NCI-H748 (cell line): ENCODE data around the gene CIITA.
A peak's percentile ranks its signal among the peaks of the same experiment; 100 is the strongest.
"Not testable (repeated sequence)": the region's sequence is repeated elsewhere in the genome, so short reads cannot be mapped to it uniquely, and the experiment has no call there.

Experiments used
- DNase-seq: peaks from one replicate; lab custom pipeline; 2025; ENCODE audit not compliant: unreplicated experiment; lab: John Stamatoyannopoulos, UW

CIITA gene

DNA sequence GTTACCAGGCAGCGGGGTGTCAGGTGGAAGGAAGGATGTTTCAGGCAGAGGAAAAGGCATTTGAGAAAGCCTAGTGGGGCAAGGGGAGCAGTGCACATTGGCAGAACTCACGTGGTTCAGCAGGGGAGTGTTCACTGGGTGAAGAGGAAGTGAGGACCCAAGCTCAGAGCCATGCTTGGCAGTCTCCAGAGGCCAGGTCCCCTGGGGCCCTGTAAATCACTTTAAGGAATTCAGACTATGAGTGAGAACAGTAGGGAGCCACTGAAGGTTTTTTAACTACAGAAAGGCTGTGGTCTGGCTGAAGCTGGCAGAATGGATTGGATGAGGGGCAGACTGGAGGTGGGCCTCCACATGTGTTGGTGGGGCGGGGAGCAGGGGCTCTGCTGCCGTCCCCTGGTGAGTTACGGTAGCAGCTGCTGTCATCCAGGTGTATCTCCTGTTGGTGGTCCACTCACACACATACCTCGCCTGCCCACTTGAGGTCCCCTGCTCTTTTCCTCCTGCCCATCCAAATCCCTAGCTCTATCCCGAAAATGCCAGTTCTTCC is 72.5 kb downstream of the CIITA start:
- no peak for DNase-seq

DNA sequence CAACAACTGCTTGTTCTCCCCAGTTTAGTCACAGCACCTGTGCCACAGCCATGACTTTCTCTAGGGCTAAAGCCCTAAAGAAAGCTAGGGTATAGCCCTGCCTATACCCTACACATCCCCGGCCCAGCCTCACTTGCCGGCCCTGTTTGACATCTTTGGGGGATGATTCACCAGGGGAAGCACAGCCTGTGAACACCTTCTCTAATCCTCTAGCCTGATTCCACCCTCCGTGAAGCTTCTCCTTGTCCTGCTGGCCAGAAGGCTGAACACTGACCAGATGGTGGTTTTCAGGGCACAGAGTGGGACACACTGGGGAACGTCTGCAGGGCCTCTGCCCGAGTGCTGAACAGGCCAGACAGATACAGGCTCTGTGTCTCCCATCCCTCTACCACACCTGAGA is 73.4 kb downstream of the CIITA start:
- DNase-seq: no peak

DNA sequence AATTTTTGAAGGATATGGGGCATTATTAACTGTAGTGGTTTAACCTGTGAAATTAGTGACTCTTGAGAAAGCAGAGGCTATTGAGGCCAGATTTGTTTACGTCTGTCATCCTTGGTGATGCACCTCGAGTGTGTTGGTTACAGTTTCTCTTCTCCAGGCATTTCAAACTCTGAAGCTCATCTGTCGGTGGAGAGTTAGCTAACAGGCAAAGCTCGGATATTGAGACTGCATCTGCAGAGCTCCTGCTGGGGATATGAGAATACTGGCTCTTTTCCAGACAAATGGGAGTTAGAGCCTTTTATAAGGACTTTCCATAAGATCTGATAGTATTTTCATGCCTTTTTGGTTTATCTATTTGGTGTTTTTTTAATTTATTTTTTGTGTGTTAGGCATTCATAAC is 74.0 kb downstream of the CIITA start:
- no peak for DNase-seq

DNA sequence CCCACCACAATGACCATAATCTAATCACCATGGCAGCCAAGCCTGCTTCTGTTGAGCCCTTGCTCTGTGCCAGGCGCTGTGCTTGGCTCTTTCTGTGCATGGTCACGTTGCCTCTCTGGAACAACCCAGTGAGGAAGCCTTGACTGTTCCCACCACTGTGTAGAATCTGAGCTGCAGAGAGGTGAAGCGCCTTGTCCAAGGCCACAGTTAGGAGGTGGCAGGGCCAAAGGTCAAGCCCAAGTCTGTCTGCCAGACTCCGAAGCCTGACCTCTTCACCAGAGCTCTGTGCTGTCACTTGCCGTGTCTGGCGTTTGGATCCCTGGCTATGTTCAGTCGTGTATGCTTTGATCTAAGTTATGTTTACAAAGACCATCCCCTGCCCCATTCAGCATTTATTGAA is 77.9 kb downstream of the CIITA start:
- DNase-seq: no peak

DNA sequence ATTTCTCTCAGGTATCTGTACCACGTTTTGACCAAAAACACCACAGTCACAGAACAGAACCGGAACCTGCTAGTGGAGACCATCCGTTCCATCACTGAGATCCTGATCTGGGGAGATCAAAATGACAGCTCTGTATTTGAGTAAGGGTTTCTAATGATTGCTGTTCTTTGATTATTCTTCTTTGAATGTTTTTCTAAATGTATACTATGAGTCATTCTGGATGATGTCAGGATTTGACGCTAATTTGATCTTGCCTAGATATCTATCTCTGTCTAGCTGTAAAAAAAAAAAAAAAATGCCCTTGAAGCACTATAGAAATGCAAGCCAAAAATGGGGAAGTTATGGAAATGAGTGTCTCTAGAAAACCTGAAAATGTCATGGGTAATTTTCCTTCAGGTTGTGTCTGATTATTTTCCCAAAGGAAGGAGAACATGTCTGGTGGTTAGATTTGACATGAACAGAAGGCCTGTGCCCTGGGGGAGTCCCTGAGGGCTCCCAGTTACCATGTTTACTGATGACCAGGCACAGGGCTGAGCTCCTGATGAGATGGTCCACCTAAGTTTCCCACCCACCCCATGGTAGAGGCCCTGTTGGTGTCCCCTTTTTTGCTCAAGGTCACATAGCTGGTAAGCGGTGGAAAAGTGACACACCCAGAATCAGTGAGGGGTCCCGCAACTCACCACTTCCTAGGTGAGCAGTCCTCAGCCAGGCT is 80.9 kb downstream of the CIITA start:
- no peak for DNase-seq

DNA sequence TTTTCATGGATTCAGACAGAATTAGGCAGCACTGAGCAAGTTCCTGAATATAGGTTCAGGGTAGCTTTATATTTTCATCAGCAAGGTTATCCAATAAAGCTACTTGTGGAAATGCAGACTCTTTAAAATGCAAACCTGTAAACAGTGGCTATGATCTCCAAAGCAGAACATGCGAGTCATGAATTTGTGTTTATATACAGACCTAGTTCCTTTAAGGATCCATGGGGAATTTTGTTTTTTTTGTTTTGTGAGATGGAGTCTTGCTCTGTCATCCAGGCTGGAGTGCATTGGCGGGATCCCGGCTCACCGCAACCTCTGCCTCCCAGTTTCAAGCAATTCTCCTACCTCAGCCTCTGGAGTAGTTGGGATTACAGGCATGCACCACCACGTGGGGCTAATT is 82.2 kb downstream of the CIITA start:
- DNase-seq: no peak

DNA sequence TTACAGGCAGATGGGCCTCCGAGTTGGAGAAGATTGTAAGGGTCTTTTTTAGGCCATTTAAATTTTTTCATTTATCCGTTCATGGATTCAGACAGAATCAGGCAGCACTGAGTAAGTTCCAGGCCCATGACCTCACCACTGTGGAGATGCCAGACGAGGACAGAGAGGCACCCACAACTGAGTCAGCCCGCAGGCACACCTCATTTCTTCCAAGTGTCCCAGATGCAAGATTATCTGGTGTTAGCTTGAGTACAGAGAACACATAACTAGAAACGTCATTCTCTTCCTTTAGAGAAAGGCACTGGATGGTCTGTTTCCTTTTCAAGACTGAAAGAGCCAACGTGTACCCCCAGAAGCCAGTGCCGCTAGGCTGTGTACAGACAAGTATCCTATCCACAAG is 84.2 kb downstream of the CIITA start:
- DNase-seq: no peak

DNA sequence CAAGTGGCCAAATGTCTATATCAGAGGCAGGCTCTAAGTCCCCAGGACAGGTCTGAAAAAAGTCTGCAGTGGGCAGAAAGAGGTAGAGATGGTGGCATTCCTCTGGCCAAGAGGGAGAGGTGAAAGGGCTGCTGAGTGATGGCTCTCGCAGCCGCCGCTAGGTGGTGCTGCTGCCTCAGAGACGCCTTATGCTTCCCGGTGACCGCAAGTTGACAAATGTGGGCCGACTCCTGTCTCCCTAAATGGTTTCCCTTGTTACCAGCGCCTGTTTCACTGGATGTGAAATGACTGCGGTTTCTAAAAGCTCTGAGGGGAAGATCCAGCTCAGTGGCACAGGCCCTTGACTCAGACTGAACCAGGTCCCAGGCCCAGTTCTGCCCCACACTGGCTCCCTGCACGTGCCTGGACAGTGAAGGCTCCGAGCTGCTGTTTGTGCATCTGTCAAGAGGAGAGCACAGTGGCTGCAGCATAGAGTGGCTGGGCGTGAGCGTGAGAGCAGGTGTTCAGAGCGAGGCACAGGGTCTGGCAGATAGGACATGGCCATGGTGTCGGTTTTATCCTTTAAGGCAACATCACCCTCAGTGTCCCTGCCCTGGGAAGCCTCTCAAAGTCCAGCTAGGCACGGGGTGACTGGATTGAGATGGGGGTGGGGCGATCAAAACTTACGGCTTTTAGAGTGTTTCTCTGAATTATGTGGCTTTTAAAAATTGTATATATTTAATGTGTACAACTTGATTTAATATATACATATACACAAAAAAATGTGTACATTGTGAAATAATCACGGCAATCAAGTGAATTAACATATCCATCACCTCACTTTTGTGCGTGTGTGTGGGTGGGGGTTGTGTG is 87.3 kb downstream of the CIITA start:
- DNase-seq: peak; percentile 64

DNA sequence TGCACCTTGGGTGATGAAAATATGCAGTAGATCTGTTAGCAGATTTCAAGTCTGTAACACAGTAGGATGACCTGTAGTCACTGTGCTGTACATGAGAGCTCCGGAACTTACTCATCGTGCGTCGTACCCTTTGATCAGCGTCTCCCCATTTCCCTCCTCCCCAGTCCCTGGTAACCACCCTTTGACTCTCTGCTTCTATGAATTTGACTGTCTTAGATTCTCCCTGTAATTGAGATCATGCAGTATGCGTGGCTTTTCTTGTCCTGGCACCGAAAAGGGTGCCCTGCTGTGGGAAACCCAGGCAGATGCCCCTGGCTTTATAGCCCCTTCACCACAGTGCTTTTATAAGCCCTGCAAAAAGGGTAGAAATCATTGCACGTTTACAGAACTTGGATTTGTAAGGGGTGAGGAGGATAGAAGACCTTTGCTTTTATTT is 87.9 kb downstream of the CIITA start:
- no peak for DNase-seq

DNA sequence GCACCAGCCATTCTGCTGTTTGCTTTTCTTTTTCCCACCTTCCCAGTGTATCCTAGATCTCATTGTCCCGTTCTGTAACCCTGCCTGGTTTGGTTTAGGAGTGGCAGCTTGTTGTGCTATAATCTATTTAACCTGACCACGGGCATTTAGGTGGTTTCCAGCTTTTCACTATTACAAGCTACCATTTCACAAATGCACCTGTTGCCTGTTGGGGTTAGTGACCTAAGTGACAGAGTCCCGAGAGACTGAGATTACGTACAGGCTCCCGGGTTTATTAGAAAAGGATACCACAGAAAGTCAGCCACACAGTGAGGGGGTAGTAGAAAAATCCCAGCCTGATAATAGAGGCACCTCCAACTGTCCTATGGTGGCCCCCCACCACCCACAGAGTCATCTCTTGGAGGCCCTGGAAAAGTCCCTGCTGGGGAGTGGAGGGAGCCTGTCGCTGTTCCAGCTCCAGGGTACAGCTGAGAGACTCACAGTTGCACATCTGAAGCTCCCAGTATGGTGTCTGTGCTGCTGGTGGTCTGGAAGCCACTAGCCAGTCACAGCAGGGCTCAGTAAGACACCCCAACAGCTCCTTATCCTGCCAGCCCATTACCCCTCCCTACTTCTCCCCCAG is 88.5 kb downstream of the CIITA start:
- DNase-seq: no peak

DNA sequence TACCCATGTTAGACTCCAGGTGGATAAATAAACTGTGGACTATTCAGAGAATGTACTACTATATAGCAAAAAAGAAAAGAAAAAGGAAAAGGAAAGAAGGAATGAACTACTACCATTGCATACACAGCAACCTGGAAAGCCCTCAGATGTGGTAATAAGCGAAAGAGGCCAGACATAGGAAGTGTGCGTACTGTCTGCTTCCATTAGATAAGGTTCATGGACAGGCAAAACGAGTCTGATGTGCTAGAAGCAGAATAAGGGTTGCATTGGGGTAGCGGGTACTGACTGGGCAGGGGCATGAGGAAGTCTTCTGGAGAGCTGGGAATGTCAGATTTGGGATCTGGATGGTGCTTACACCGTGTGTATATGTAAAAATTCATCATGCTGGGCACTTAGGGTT is 89.1 kb downstream of the CIITA start:
- no peak for DNase-seq

DNA sequence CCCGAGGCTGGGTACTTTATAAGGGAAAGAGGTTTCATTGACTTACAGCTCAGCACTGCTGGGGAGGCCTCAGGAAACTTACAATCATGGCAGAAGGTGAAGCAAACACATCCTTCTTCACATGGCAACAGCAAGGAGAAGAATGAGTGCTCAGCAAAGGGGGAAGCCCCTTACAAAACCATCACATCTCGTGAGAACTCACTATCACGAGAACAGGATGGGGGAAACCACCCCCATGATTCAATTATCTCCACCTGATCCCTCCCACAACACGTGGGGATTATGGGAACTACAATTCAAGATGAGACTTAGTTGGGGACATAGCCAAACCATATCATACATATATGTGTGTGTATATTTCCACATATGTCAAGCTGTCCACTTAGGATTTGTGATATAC is 89.6 kb downstream of the CIITA start:
- DNase-seq: not testable (repeated sequence)

DNA sequence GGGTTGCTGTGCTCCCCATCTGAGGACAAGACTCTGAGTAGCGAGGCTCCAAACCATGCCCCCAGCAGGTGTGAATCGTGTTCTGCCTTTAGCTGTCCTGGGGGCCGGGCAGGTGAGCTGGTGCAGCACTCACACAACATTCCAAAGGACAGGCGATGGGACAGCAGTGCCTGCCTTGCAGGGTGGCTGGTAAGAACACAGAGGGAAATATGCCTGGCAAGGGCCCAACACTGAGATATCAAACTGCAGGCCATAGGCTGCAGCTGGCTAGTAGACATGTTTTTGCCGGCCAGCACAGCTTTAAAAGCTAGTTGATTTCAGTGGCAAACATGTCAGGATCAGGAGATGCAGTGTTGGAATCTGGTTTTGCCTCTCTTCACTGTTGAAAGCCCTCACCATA is 91.0 kb downstream of the CIITA start:
- no peak for DNase-seq

DNA sequence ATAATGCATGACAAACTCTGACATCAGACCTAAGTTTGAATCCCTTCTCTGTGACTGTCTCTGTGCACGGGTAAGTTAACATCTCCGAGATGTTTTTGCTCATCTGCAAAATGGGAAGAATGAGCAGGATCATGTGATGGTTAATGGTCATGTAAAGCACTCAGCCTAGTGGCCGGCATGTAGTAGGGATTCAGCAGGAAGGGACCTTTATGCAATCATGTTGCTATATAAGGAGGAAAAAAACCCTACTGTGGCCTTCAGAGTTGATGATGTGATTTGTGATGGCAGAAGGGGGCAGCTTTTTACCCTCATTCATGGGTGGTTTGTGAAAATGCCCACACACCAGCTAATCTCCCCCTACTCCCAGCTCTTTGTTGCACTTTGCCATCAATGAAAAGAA is 91.5 kb downstream of the CIITA start:
- no peak for DNase-seq

DNA sequence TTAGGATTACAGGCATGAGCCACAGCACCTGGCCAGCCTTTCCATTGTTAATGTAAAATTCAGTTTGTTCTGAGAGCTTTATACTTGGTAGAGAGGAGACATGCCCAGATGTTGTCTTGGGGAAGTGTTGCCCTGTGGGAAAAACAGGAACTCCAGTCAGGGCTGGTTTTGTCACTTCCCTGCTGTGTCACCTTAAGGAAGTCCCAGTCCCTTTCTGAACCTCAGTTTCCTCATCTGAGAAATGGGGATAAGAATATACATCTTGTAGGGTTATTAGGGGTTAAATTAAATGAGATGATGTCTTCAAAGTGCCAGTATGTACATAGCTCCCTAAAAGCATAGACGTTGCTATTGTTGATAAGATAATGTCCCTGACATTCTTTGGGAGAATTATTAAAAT is 92.6 kb downstream of the CIITA start:
- no peak for DNase-seq

DNA sequence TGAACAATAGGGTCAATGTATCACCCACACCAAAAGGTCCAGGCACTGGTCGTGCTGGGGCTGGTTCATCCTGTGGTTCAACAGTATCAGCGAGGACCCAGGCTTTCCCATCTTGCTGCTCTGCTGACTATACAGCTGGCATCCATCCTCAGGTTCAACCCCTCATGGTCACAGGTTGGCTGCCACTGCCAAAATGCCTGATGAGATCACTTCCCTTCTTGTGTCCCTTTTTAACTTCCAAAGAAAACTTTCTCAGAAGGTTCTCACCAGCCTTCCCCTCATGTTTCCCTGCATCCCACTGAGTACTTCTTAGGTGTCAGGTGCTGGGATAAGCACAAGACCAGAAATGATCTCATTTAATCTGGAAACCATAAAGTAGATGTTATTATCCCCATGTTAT is 93.1 kb downstream of the CIITA start:
- no peak for DNase-seq

DNA sequence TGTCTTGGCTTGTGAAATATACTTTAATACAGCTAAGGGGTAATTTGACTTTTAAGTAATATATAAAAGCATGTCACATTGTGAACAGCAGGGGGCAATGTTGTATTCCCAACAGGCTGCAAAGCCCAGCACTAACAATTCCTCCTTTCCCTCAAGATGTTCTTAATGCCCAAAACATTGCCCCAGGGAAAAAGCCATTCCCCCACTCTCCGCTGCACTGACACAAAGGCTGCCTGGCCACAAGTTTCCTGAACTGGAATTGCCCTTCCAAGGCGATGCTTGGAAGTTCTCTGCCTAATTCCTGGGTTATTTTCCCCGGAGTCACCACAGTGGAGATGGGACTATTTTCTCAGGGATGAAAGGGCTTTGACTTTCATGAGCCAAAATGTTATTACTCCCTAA is 94.6 kb downstream of the CIITA start:
- peak; percentile 65 for DNase-seq

DNA sequence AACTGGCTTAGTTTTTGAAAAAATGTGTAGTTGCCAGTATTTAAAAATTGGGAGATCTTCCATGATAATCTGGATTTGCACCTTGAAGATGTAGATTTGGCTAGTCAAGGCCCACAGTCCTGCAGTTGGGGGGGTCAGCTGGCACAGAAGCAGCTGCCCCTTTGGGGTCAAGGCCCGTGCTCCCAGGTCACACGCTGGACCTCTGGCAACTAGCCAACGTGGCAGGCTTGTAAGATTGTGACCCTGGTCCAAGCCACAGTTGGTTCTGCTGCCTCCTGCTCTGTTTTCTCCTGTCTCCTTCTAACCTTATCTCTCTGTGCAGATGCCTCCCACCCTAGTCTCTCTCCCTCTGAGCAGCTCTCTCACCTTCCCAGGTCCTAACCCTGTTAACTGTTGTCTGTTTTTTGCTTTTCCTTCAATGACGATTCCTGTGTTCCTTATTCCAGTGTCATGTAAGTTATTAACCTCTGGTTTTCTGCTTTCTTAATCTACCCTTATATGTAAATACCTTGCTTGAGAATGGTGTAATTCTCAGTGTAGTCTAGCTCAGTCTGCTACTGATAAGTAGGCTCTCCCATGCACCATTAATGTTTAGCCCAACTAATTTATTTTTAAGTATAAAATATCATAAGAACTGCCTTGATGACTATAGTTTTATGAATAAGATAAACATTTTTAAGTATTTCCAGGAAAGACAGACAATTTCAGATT is 95.3 kb downstream of the CIITA start:
- no peak for DNase-seq

DNA sequence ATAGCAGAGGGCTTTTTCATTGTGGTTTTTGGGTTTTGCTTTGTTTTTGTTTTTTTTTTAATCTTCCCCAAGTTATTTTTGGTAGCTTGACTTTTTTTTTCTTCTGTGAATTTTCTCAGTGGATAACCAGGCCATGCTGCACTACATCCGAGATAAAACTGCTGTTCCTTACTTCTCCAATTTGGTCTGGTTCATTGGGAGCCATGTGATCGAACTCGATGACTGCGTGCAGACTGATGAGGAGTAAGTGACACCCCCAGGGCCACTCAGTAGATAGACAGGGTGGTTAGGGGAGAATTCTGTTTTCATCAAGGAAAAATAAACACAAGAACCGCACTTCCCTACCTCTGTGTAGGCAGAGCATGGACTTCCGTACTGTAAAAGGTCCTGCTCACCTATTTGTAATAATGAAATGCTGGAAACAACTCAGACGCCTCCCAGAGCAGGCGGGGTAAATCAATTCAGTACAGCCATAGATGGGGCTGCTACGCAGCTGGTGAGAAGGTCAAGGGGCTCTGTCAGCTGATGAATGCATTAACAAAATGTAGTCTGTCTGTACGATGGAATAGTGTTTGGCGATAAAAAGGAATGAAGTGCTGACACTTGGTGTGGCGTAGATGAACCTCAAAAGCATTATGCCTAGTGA is 95.9 kb downstream of the CIITA start:
- no peak for DNase-seq

DNA sequence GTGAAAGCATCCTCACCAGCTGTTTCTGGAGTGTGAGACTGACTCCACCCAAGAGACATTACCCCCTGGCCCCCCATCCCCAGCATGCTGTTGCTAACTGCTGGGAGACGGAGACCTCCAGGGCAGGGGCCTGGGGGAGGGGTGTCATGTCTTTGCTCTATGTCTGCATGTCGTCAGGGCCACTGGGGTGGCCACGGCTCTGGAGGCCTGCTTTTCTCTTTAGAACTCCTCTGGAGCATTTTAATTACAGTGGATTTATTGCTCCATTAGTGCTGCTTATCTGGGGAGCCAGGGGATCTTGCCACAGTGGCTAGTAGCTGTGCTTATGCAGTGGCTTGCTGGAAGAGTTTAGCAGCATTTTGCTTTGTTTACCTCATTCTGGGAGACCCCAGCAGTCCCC is 99.6 kb downstream of the CIITA start:
- DNase-seq: no peak

DNA sequence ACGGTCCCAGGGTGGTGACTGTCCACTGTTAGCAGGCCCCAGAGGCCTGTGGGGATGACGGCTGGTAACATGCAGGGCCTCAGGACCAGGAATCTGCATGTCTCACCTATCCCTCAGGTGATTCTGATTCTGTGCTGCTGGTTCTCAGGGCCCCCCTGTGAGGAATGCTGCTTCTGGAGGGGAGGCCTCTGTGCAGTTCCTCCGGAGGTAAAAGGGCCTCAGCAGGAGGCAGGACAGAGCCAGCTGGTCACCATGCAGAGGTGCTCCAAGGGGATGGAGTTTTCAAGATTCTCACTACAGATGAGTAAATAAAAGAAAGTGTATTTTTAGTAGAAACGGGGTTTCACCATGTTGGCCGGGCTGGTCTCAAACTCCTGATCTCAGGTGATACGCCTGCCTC is 101.1 kb downstream of the CIITA start:
- no peak for DNase-seq
